Activated CD8-positive, alpha-beta T cell treated with anti-CD3 and anti-CD28 coated beads for 36 hours (primary cell): ENCODE results near the gene HMG20A. TPM values are rescaled to one million over a fixed set of nuclear protein-coding genes. Genes with fewer than 3 reads are reported as not detected.

Experiments
- ATAC-seq: fragments of 200-7000 bp; cut with Tn5 transposase; one replicate; pipeline ENCODE4 v1.10.0; 2021; ENCODE audit warnings: mild to moderate bottlenecking, moderate library complexity
- CTCF ChIA-PET: fragments of 350-600 bp; sonication (Branson Sonifier 250); formaldehyde crosslinking; loops from one replicate; lab custom pipeline; 2021; ENCODE audit warnings: antibody characterized with exemption; lab: Charles Lee
- POLR2A ChIA-PET: fragments of 350-600 bp; sonication (Branson Sonifier 250); formaldehyde crosslinking; loops from one replicate; lab custom pipeline; 2021; ENCODE audit warnings: antibody characterized with exemption; lab: Charles Lee
- DNase-seq: peaks from one replicate; pipeline ENCODE4 v3.0.0-alpha.2; 2020
- H3K27ac Mint-ChIP-seq: one replicate; pipeline ENCODE4 v1.8.0; 2021; ENCODE audit warnings: mild to moderate bottlenecking, mixed read lengths
- H3K27me3 Mint-ChIP-seq: one replicate; pipeline ENCODE4 v1.8.0; 2021; ENCODE audit warnings: mixed read lengths
- H3K36me3 Mint-ChIP-seq: one replicate; pipeline ENCODE4 v1.8.0; 2021; ENCODE audit warnings: low read depth, mixed read lengths
- H3K4me1 Mint-ChIP-seq: one replicate; pipeline ENCODE4 v1.8.0; 2021; ENCODE audit warnings: low read depth, mixed read lengths
- H3K4me3 Mint-ChIP-seq: one replicate; pipeline ENCODE4 v1.8.0; 2021; ENCODE audit warnings: mild to moderate bottlenecking, moderate library complexity, mixed read lengths
- H3K9me3 Mint-ChIP-seq: one replicate; pipeline ENCODE4 v1.8.0; 2021; ENCODE audit warnings: mixed read lengths
- intact Hi-C: fragments of 100-400 bp; cut with micrococcal nuclease; formaldehyde crosslinking; loops from one replicate; pipeline ENCODE4 v1.10.0; 2022
- total RNA-seq, 2 experiments: library from RNA; stranded (reverse); gene quantifications; one replicate each; pipeline ENCODE4 v1.2.3, GENCODE V29; 2021
- TF ChIP-seq, protein P1 (sequence below): fragments of 200-600 bp; IDR thresholded peaks from one replicate; pipeline ENCODE4 v1.8.0; 2022; ENCODE audit warnings: antibody characterized with exemption, mild to moderate bottlenecking

Gene HMG20A
- total RNA-seq, 2 experiments from 2014 or later = 44.4 to 44.9 TPM

DNA sequence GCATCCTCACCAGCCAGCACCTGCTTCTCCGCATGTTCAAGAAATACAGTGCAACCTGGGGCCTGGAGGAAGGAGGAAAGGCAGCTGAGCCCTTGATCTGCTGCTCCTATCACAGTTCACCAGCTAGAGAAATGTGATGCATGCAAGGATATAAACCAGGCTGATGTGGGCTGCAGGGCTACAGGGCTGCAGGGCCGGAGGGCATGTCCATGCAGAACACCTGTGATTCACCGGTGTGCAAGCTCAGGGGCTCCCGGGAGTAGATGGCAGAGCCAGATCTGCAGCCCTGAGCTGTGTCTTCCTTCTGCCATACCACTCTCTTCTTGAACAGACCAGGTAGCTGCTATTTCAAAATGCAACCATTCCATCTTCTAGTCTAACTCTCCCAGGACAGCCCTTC lies 84.9 kb downstream of the HMG20A start:
- H3K36me3 Mint-ChIP-seq = no peaks in the 10 kb centered on the region
- intact Hi-C loops = no loop called here
- H3K27me3 Mint-ChIP-seq = no peaks in the 10 kb centered on the region
- TF ChIP-seq, protein P1, sequence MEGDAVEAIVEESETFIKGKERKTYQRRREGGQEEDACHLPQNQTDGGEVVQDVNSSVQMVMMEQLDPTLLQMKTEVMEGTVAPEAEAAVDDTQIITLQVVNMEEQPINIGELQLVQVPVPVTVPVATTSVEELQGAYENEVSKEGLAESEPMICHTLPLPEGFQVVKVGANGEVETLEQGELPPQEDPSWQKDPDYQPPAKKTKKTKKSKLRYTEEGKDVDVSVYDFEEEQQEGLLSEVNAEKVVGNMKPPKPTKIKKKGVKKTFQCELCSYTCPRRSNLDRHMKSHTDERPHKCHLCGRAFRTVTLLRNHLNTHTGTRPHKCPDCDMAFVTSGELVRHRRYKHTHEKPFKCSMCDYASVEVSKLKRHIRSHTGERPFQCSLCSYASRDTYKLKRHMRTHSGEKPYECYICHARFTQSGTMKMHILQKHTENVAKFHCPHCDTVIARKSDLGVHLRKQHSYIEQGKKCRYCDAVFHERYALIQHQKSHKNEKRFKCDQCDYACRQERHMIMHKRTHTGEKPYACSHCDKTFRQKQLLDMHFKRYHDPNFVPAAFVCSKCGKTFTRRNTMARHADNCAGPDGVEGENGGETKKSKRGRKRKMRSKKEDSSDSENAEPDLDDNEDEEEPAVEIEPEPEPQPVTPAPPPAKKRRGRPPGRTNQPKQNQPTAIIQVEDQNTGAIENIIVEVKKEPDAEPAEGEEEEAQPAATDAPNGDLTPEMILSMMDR = no peak
- ChIA-PET CTCF (interaction anchor here (1.5 to 1.6 kb wide), 2 partner anchors 8 to 38 kb away, joined by 4 to 5 read pairs; no protein-coding TSS in a partner anchor), POLR2A (no interaction called here)
- no peaks in the 10 kb centered on the region for H3K9me3 Mint-ChIP-seq
- H3K4me1 Mint-ChIP-seq = peaks cover 10% of the 10 kb centered on the region
- ATAC-seq = no peak
- no peak for DNase-seq
- no peak overlapping the region for H3K27ac Mint-ChIP-seq
- H3K4me3 Mint-ChIP-seq = no peak overlapping the region

DNA sequence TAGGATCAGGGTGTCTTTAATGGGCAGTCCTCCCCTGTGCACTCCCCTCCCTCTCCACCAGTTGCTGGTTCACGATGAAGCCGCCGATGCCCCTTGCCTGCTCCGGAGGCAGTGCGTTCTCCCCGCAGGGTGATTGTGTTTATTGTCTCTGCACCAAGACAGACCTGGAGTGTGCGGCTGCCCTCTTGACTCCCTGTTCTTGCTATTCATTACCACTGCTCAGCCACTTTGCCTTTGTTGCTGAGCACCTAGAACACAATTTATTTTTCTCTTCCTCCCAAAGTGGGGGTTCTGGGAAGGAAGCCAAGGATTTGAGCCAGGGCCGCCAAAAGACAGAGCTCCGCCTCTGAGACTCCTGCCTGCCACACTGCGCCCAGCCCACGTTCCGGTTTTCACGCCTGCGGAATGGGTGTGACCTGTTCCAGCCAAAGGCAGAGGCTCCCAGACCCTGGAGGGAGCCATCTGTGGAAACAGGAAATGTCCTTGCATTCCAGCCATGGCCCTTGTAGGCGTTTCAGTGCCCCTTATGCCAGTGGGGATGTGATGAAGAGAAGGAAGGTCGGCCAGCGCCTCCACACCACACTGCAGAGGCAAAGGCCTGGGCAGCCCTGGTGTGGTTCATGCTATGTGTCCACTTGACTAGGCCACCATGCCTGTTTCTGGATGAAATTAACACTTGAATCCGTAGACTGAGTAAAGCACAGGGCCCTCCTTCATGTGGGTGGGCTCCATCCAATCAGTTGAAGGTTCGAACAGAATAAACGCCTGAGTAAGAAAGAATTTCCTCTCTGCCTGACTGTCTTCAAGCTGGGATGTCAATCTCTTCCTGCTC lies 85.8 kb downstream of the HMG20A start:
- no peaks in the 10 kb centered on the region for H3K27me3 Mint-ChIP-seq
- DNase-seq (no peak), ATAC-seq (no peak)
- H3K9me3 Mint-ChIP-seq = no peaks in the 10 kb centered on the region
- no peak overlapping the region for H3K4me3 Mint-ChIP-seq
- intact Hi-C loops = no loop called here
- CTCF ChIA-PET = interaction anchor here (1.5 to 3.1 kb wide), 3 partner anchors 9 to 37 kb away, joined by 4 to 20 read pairs (median 5); no protein-coding TSS in a partner anchor
- TF ChIP-seq, protein P1 = no peak
- no peak overlapping the region for H3K27ac Mint-ChIP-seq
- no peaks in the 10 kb centered on the region for H3K36me3 Mint-ChIP-seq
- peaks cover 10% of the 10 kb centered on the region for H3K4me1 Mint-ChIP-seq
- POLR2A ChIA-PET = no interaction called here

DNA sequence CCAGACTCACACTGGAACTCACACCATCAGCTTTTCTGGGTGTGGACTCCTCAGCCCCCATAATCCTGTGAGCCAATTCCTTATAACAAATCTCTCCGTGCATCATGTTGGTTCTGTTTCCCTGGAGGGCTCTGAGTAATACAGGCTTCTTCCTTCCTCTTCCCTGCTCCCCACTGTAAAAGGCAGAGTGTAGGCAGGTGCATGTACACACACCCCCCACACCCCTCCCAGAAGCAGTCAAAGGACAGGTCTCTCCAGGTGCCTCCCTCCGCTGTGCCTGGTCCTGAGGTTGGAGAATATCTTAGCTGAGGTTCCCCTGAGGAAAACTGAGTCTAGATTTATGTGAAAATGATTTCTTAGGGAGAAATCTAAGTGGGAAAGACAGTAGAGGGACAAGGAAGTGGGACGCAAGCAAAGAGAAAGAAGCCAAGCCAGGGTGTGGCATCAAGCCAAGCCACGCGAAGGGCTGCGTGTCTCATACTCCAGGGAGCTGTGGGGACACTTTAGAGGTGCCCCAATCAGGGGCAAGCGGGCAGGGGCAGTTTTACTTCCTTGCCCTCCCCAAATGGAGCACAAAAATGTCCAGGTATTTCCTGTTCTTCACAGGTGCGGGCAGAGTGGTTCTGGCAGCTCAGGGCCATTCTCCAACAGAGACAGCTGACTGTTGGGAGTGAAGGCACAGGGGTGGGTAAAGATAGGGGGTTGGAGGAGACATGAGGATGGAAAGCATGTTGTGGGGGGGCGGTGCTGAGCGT lies 86.6 kb downstream of the HMG20A start:
- intact Hi-C loops = no loop called here
- DNase-seq (no peak), ATAC-seq (no peak)
- H3K27me3 Mint-ChIP-seq = no peaks in the 10 kb centered on the region
- no peak overlapping the region for H3K4me3 Mint-ChIP-seq
- peaks cover 10% of the 10 kb centered on the region for H3K4me1 Mint-ChIP-seq
- ChIA-PET POLR2A (no interaction called here), CTCF (interaction anchor here (2.1 to 3.1 kb wide), 2 partner anchors 10 to 36 kb away, joined by 10 to 20 read pairs; no protein-coding TSS in a partner anchor)
- no peaks in the 10 kb centered on the region for H3K36me3 Mint-ChIP-seq
- H3K9me3 Mint-ChIP-seq = no peaks in the 10 kb centered on the region
- TF ChIP-seq, protein P1 = no peak
- no peak overlapping the region for H3K27ac Mint-ChIP-seq

DNA sequence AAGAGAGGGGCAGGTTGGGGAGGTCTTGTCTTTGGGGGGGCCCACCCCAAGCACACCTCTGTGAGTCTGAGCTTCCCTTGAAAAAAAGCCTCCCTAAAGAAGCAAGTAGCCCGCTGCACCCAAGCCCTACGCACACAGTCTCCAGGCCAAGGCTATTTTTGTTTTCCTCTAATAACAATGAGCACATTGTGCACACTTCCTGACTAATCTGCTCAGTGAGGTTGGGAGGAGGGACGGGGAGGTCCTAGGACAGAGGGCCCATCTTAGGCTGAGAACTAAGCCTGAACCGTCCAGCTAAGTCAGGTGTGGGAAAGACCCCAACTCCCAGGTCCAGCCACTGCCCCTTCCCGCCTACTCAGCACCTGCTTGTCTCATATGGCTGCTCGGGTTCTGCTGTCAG lies 87.2 kb downstream of the HMG20A start:
- ChIA-PET POLR2A (interaction anchor here (1.0 kb wide), 1 partner anchor 14 kb away, joined by 3 read pairs; no protein-coding TSS in a partner anchor), CTCF (interaction anchor here (2.1 to 3.1 kb wide), 2 partner anchors 11 to 36 kb away, joined by 10 to 20 read pairs; no protein-coding TSS in a partner anchor)
- DNase-seq (no peak), ATAC-seq (no peak)
- intact Hi-C loops = no loop called here
- no peak overlapping the region for H3K4me3 Mint-ChIP-seq
- no peak overlapping the region for H3K27ac Mint-ChIP-seq
- H3K27me3 Mint-ChIP-seq = no peaks in the 10 kb centered on the region
- no peaks in the 10 kb centered on the region for H3K9me3 Mint-ChIP-seq
- H3K4me1 Mint-ChIP-seq = peaks cover 10% of the 10 kb centered on the region
- TF ChIP-seq, protein P1 = no peak
- no peaks in the 10 kb centered on the region for H3K36me3 Mint-ChIP-seq
